ENCODE data around the gene KRTAP2-1. TPM values are rescaled to one million over a fixed set of nuclear protein-coding genes. Genes with fewer than 3 reads are reported as not detected.

KRTAP2-1 gene
- total and polyA plus RNA-seq, 2 of the 13 experiments (the other 11 are each of a cell fraction or from before 2014, with no cell fraction given): not detected

GRCh38 chr17:41082626-41083025 lies 35.5 kb upstream of the KRTAP2-1 start:
- no peak overlapping the region for H3K4me2 ChIP-seq (ENCODE audit: low read depth, low read length)
- no peaks in the 10 kb centered on the region for H4K20me1 ChIP-seq (ENCODE audit: insufficient read depth, low read length)
- FAIRE-seq (no peak), ATAC-seq (no peak), DNase-seq (ENCODE audit: low spot score) (no peak)
- no peak overlapping the region for H3K27ac ChIP-seq (ENCODE audit: extremely low read length, insufficient read depth, low read length)
- H3K9me3 ChIP-seq (ENCODE audit: low read length): no peaks in the 10 kb centered on the region
- no peaks in the 10 kb centered on the region for H3K36me3 ChIP-seq (replicated peaks in 1 of 2; ENCODE audit: control insufficient read depth in 1 of 2, insufficient read depth in 2 of 2, low read length in 2 of 2)
- no peaks in the 10 kb centered on the region for H3K4me1 ChIP-seq (ENCODE audit: insufficient read depth, low read length)
- no peak for TF ChIP-seq PRDM15 (CRISPR knock-in tag; IDR thresholded peaks at IDR 0.05)
- TF ChIP-seq U2AF2 (IDR thresholded peaks at IDR 0.05; ENCODE audit: low read depth, low read length): no peak
- TF ChIP-seq ZNF281 (CRISPR knock-in tag; IDR thresholded peaks at IDR 0.05; ENCODE audit: borderline replicate concordance): no peak
- no peak for TF ChIP-seq E2F1 (CRISPR knock-in tag; IDR thresholded peaks at IDR 0.05)
- TF ChIP-seq KMT2B (CRISPR knock-in tag; IDR thresholded peaks at IDR 0.05): no peak
- peak; percentile 24 to 60; a peak in 3 of 4 replicates for TF ChIP-seq MAFK (conservative IDR thresholded peaks at IDR 0.05 in 1 of 2, IDR thresholded peaks at IDR 0.05 in 1 of 2; ENCODE audit: low read length in 2 of 2)
- 0 out of 2 replicates have a peak, but pooled peaks have one; percentile 50 for TF ChIP-seq MAFF (IDR thresholded peaks at IDR 0.05; ENCODE audit: low read depth, low read length)
- no peak for TF ChIP-seq NKX3-1 (CRISPR knock-in tag; IDR thresholded peaks at IDR 0.05)
- no peak for TF ChIP-seq NFIC (IDR thresholded peaks at IDR 0.05; ENCODE audit: low read length)
- no peak for TF ChIP-seq ZNF354B (CRISPR knock-in tag; IDR thresholded peaks at IDR 0.05)
- TF ChIP-seq ZNF607 (CRISPR knock-in tag; IDR thresholded peaks at IDR 0.05; ENCODE audit: borderline replicate concordance): no peak
- TF ChIP-seq KLF11 (CRISPR knock-in tag; IDR thresholded peaks at IDR 0.05): no peak
- no peak for TF ChIP-seq ZNF616 (CRISPR knock-in tag; IDR thresholded peaks at IDR 0.05; ENCODE audit: low read depth)
- no peaks in the 10 kb centered on the region; a peak in 2 of 5 replicates for H3K27me3 ChIP-seq (ENCODE audit: control insufficient read depth in 1 of 2, insufficient read depth in 2 of 2, low read length in 2 of 2)
- 2% methylated on average over 4 of the region's 4 CpGs for WGBS (ENCODE audit: low lambda C conversion rate)
- no peak overlapping the region for H3K9ac ChIP-seq (ENCODE audit: insufficient read depth, low read depth, low read length)
- H3K4me3 ChIP-seq (replicated peaks in 1 of 3; ENCODE audit: insufficient read depth in 1 of 3, low read depth in 2 of 3, low read length in 3 of 3): no peak overlapping the region
- H2AFZ ChIP-seq (ENCODE audit: low read length): no peak overlapping the region
- CTCF ChIA-PET (ENCODE audit: low intra/inter-chr PET ratio, low total read pairs): no interaction called here
- no TSS peak for BruUV-seq (replicated peaks)
- POLR2A ChIA-PET: no interaction called here
- in situ Hi-C loops (cut with HindIII; ENCODE audit: extremely low pct_ligation_motif_present, low pct_unique_long_range_greater_than_20kb) (no loop called here), intact Hi-C loops (cut with micrococcal nuclease; ENCODE audit: unreplicated experiment) (no loop called here)
- H3K79me2 ChIP-seq (ENCODE audit: insufficient read depth, low read length): no peaks in the 10 kb centered on the region

All from HepG2 (cell line).